Chondrocyte (in vitro differentiated cells): ENCODE results near the gene PLEKHO1. TPM values are rescaled to one million over a fixed set of nuclear protein-coding genes. Genes with fewer than 3 reads are reported as not detected.
"Not testable (repeated sequence)": the region's sequence is repeated elsewhere in the genome, so short reads cannot be mapped to it uniquely, and the experiment has no call there.

Experiments
- DNase-seq: peaks from one replicate; pipeline ENCODE4 v3.0.0; 2021; ENCODE audit warnings: mixed read lengths, low spot score
- H3K27ac Mint-ChIP-seq: one replicate; pipeline ENCODE4 v1.8.0; 2021; ENCODE audit warnings: mild to moderate bottlenecking, moderate library complexity, mixed read lengths; ENCODE audit not compliant: unreplicated experiment
- H3K27me3 Mint-ChIP-seq: 2 replicates; pipeline ENCODE4 v1.8.0; 2021; ENCODE audit warnings: low read depth, mixed read lengths
- H3K36me3 Mint-ChIP-seq: 2 replicates; pipeline ENCODE4 v1.8.0; 2021; ENCODE audit warnings: low read depth, mixed read lengths
- H3K4me1 Mint-ChIP-seq: 2 replicates; pipeline ENCODE4 v1.8.0; 2021; ENCODE audit warnings: low read depth, mild to moderate bottlenecking, mixed read lengths
- H3K4me3 Mint-ChIP-seq: one replicate; pipeline ENCODE4 v1.8.0; 2021; ENCODE audit warnings: mild to moderate bottlenecking, moderate library complexity, mixed read lengths; ENCODE audit not compliant: unreplicated experiment
- H3K9me3 Mint-ChIP-seq: 2 replicates; pipeline ENCODE4 v1.8.0; 2021; ENCODE audit warnings: low read depth, mixed read lengths
- total RNA-seq: library from RNA; stranded (reverse); gene quantifications from 3 replicates; pipeline ENCODE4 v1.2.1, GENCODE V29; 2021
- TF ChIP-seq, protein P1 (sequence below): fragments of 200-600 bp; sonication (generic); IDR thresholded peaks from 2 replicates; pipeline ENCODE4 v1.5.0; 2021; ENCODE audit warnings: antibody characterized with exemption, mild to moderate bottlenecking, moderate library complexity

Gene PLEKHO1
- total RNA-seq, 1 donor from 2014 or later, result 52.5 TPM

DNA sequence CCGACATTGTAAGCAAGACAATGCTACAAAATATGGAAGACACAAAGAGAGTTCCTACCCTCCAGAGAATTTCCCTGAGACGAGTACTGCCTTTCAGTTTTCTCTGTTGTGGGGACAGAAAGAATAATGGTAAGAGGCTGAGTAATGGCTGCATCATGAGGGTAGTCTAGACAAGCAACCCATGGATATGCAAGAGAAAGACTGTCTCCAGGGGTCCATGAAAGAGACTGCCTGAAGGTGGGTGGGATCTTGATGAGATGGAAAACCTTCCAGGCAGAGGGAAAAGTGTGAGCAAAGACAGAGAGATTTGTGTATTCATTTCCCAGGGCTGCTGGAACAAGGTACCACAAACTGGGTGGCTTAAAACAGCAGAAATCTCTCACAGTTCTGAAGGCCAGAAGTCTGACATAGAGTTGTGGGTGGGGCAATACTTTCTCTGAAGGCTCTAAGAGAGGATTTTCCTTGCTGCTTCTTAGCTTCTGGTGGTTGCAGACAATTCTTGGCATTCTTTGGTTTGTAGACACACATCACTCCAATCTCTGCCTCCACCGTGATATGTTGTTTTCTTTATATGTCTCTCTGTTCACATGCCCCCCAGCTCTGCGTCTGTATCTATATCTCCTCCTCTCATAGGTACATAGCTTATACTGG lies 44.8 kb downstream of the PLEKHO1 start:
- no peaks in the 10 kb centered on the region for H3K36me3 Mint-ChIP-seq
- peaks cover 38% of the 10 kb centered on the region for H3K4me1 Mint-ChIP-seq
- H3K9me3 Mint-ChIP-seq, result peaks cover 5% of the 10 kb centered on the region
- TF ChIP-seq, protein P1, sequence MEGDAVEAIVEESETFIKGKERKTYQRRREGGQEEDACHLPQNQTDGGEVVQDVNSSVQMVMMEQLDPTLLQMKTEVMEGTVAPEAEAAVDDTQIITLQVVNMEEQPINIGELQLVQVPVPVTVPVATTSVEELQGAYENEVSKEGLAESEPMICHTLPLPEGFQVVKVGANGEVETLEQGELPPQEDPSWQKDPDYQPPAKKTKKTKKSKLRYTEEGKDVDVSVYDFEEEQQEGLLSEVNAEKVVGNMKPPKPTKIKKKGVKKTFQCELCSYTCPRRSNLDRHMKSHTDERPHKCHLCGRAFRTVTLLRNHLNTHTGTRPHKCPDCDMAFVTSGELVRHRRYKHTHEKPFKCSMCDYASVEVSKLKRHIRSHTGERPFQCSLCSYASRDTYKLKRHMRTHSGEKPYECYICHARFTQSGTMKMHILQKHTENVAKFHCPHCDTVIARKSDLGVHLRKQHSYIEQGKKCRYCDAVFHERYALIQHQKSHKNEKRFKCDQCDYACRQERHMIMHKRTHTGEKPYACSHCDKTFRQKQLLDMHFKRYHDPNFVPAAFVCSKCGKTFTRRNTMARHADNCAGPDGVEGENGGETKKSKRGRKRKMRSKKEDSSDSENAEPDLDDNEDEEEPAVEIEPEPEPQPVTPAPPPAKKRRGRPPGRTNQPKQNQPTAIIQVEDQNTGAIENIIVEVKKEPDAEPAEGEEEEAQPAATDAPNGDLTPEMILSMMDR, result no peak
- no peaks in the 10 kb centered on the region for H3K27me3 Mint-ChIP-seq
- H3K27ac Mint-ChIP-seq, result peak overlapping the region; percentile 95
- H3K4me3 Mint-ChIP-seq, result no peak overlapping the region
- no peak for DNase-seq

- Mint-ChIP-seq H3K4me3 (no peak overlapping the region), H3K36me3 (no peaks in the 10 kb centered on the region), H3K27me3 (no peaks in the 10 kb centered on the region), H3K27ac (no peak overlapping the region), H3K9me3 (peaks cover 8% of the 10 kb centered on the region), H3K4me1 (peaks cover 32% of the 10 kb centered on the region)
- TF ChIP-seq, protein P1, result no peak
- no peak for DNase-seq
Measured at GRCh38 chr1:150196417-150196816, 46.7 kb downstream of the PLEKHO1 start.

DNA sequence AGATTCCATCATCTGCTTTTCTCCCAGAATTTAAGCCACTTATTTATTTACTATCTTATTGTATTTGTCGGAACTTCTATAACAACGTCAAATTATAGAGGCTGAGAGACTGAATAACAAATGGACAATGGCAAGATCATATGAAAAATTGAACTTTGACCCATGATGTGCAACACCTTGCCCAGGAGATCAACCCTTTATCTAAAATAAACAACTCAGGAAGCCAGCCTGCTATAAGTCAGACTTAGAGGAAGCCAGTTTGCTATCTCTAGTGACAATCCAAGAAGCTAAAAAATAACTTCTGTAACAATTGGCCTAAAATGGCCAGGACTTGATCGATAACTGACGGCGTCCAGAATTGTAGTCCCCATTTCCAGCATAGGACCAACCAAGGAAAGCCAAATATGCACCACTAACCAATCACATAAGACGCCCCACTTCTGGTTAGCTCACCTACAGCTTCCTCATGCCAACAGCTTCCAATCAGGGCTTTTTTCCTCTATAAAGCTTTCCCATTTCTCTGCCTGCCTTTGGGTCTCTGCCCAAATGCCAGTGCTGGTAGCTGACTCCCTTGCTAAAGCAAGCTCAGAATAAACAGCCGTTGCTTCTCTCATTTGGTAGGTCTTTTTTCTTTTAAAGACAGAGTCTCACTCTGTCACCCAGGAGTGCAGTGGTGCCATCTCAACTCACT lies 57.7 kb downstream of the PLEKHO1 start:
- no peaks in the 10 kb centered on the region for H3K9me3 Mint-ChIP-seq

DNA sequence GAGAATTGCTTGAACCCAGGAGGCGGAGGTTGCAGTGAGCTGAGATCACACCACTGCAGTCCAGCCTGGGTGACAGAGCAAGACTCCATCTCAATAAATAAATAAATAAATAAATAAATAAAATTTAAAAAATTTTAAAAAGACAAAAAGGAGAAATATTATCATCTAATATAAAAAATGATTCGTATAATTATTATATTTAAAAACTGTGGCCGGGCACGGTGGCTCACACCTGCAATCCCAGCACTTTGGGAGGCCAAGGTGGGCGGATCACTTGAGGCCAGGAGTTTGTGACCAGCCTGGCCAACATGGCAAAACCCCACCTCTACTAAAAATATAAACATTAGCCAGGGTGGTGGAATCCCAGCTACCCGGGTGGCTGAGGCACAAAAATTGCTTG lies 58.7 kb downstream of the PLEKHO1 start:
- DNase-seq, H3K9me3 Mint-ChIP-seq, H3K27me3 Mint-ChIP-seq, H3K36me3 Mint-ChIP-seq, H3K4me1 Mint-ChIP-seq, H3K27ac Mint-ChIP-seq, H3K4me3 Mint-ChIP-seq: not testable (repeated sequence)

More for the DNA sequence above, 57.7 kb downstream of the PLEKHO1 start:
- no peaks in the 10 kb centered on the region for H3K27me3 Mint-ChIP-seq
- H3K27ac Mint-ChIP-seq, result no peak overlapping the region
- no peak overlapping the region for H3K4me3 Mint-ChIP-seq
- TF ChIP-seq, protein P1, result no peak
- H3K4me1 Mint-ChIP-seq, result no peaks in the 10 kb centered on the region
- no peaks in the 10 kb centered on the region for H3K36me3 Mint-ChIP-seq
- DNase-seq, result no peak

Other genes with a start within 250 kb of the PLEKHO1 start
- 15.3 to 17.2 TPM (median 16.0 TPM) in 3 replicates for gene SV2A, start 232.1 kb upstream of the PLEKHO1 start, total RNA-seq
- 54.7 to 63.9 TPM (median 58.2 TPM) in 3 replicates for gene SF3B4, start 222.1 kb upstream of the PLEKHO1 start, total RNA-seq
- 15.4 to 22.3 TPM (median 17.6 TPM) in 3 replicates for gene MTMR11, start 213.0 kb upstream of the PLEKHO1 start, total RNA-seq
- 24.5 to 29.0 TPM (median 25.3 TPM) in 3 replicates for gene OTUD7B, start 139.2 kb upstream of the PLEKHO1 start, total RNA-seq
- gene VPS45, start 82.1 kb upstream of the PLEKHO1 start, total RNA-seq, result 28.7 to 55.3 TPM (median 33.1 TPM) in 3 replicates
- gene ANP32E, start 86.2 kb downstream of the PLEKHO1 start, total RNA-seq, result 34.5 to 46.0 TPM (median 40.2 TPM) in 3 replicates
- not detected in 3 replicates for gene CA14, start 107.9 kb downstream of the PLEKHO1 start, total RNA-seq
- 83.0 to 99.5 TPM (median 89.7 TPM) in 3 replicates for gene APH1A, start 119.1 kb downstream of the PLEKHO1 start, total RNA-seq
- 29.0 to 31.9 TPM (median 31.0 TPM) in 3 replicates for gene C1orf54, start 122.9 kb downstream of the PLEKHO1 start, total RNA-seq
- 3.1 to 3.9 TPM (median 3.1 TPM) in 3 replicates for gene CIART, start 132.6 kb downstream of the PLEKHO1 start, total RNA-seq
- 56.4 to 68.3 TPM (median 58.5 TPM) in 3 replicates for gene MRPS21, start 143.9 kb downstream of the PLEKHO1 start, total RNA-seq
- 36.5 to 52.1 TPM (median 39.6 TPM) in 3 replicates for gene PRPF3, start 171.6 kb downstream of the PLEKHO1 start, total RNA-seq
- 22.2 to 27.0 TPM (median 22.2 TPM) in 3 replicates for gene RPRD2, start 214.2 kb downstream of the PLEKHO1 start, total RNA-seq